ENCODE measurements around the gene IRF4. TPM values are rescaled to one million over a fixed set of nuclear protein-coding genes. Genes with fewer than 3 reads are reported as not detected.

IRF4 gene
- total and polyA plus RNA-seq, 10 donors, result 8.7 to 91.3 (median 46.3) TPM

GRCh38 chr6:421211-421610 is 29.7 kb downstream of the IRF4 start:
- Histone ChIP-seq H3K9me3 (peaks cover 0 to 22% (median 18%) of the 10 kb centered on the region in 8 donors), H3K36me3 (no peaks in the 10 kb centered on the region), H3K4me3 (no peak overlapping the region), H3K27ac (no peak overlapping the region), H3K4me1 (no peaks in the 10 kb centered on the region), H3K27me3 (replicated peaks in 1 of 7) (no peaks in the 10 kb centered on the region)
- no peak for DNase-seq
- no peak for TF ChIP-seq POLR2AphosphoS5 (IDR thresholded peaks at IDR 0.05)
- TF ChIP-seq, protein P1, sequence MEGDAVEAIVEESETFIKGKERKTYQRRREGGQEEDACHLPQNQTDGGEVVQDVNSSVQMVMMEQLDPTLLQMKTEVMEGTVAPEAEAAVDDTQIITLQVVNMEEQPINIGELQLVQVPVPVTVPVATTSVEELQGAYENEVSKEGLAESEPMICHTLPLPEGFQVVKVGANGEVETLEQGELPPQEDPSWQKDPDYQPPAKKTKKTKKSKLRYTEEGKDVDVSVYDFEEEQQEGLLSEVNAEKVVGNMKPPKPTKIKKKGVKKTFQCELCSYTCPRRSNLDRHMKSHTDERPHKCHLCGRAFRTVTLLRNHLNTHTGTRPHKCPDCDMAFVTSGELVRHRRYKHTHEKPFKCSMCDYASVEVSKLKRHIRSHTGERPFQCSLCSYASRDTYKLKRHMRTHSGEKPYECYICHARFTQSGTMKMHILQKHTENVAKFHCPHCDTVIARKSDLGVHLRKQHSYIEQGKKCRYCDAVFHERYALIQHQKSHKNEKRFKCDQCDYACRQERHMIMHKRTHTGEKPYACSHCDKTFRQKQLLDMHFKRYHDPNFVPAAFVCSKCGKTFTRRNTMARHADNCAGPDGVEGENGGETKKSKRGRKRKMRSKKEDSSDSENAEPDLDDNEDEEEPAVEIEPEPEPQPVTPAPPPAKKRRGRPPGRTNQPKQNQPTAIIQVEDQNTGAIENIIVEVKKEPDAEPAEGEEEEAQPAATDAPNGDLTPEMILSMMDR (IDR thresholded peaks at IDR 0.05 in 8 of 11, conservative IDR thresholded peaks at IDR 0.05 in 3 of 11), result no peak
- TF ChIP-seq POLR2A (IDR thresholded peaks at IDR 0.05), result no peak
- intact Hi-C loops (cut with DNase I; ENCODE audit: low total_unique reads), result no loop called here
- WGBS, 5 donors, result 89 to 97% (median 93%) methylated on average over 7 of the region's 7 CpGs

DNA sequence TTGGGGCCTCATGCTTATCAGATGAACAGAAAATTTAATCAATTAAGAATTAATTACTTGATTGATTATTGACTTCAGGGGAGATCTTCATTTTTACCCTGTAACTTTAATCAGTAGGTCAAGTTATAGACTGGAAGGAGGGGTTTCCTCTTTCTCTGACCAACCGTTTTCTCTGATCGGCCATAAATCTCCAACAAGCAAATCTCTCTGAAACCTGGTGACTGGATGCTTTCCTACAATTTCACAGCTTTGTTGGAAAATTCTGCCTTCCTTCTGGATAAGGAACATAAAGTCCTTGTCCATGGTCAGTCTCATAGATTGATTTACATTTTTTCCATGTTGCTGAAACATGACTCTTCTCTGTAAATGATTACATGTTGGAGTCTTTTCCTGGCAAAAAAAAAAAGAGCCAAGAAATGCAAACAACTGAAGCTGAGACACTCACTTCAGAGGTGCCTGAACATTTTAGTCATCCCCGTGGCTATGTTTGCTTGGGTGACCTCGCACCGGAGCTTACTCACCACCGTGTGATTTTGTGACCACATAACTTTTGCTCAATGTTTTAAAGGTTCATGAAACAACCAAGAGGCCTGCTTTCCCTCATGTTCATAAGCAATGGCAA is 31.0 kb downstream of the IRF4 start:
- intact Hi-C loops (cut with DNase I; ENCODE audit: low total_unique reads), result no loop called here

DNA sequence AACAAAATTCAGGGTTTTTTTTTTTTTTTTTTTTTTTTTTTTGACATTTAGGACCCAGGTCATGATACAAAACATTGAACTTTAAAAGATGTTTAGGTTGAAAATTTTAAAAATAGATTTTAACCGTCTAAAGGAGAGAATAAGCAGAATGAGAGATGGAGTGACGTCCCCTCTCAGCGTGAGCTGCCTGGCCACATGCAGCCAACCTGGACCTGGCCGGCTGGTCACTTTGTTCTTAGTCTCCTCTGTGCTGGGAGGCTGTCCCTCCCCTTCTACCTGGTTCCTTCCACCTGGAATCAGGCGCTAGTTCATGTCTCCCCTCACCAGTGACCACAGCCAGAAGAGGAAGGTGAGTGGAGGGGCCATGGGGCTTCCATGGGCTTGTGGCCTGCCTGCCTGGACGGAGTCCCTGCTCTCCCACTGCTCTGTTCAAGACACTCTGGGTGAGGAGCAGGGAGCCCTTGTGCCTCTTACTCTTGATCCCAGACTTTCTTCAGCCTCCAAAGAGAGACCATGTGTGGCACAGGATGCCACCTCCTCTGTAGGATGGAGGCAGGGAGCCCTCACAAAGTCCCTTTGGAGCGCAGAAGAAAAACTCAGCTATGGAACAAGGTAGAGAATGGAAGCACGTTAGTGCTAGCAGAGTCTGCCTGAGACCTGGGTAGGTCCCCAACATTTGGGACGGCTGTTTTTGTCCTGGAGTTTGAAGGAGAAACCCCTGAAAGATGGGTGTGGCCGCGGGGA is 31.7 kb downstream of the IRF4 start:
- no peak overlapping the region for H3K27ac ChIP-seq
- WGBS, 5 donors, result 86 to 96% (median 94%) methylated on average over 11 of the region's 11 CpGs

More for the DNA sequence above, 31.0 kb downstream of the IRF4 start:
- peaks cover 0 to 13% (median 10%) of the 10 kb centered on the region in 8 donors for H3K9me3 ChIP-seq
- H3K4me1 ChIP-seq, result no peaks in the 10 kb centered on the region
- WGBS, 5 donors, result 50 to 66% (median 58%) methylated on average over 6 of the region's 6 CpGs
- TF ChIP-seq POLR2AphosphoS5 (IDR thresholded peaks at IDR 0.05) (no peak), POLR2A (IDR thresholded peaks at IDR 0.05) (no peak)
- TF ChIP-seq, protein P1 (IDR thresholded peaks at IDR 0.05 in 8 of 11, conservative IDR thresholded peaks at IDR 0.05 in 3 of 11), result no peak
- no peak overlapping the region for H3K4me3 ChIP-seq
- H3K36me3 ChIP-seq, result no peaks in the 10 kb centered on the region
- H3K27me3 ChIP-seq (replicated peaks in 1 of 7), result peaks cover 0 to 4% (median 0%) of the 10 kb centered on the region in 7 donors
- H3K27ac ChIP-seq, result no peak overlapping the region
- no peak for DNase-seq

More for the DNA sequence above, 31.7 kb downstream of the IRF4 start:
- H3K4me1 ChIP-seq, result peaks cover 0 to under 1% (median 0%) of the 10 kb centered on the region in 6 donors
- H3K4me3 ChIP-seq, result no peak overlapping the region
- peaks cover 0 to 4% (median 0%) of the 10 kb centered on the region in 7 donors for H3K27me3 ChIP-seq (replicated peaks in 1 of 7)
- TF ChIP-seq, protein P1 (IDR thresholded peaks at IDR 0.05 in 8 of 11, conservative IDR thresholded peaks at IDR 0.05 in 3 of 11), result no peak
- TF ChIP-seq POLR2AphosphoS5 (IDR thresholded peaks at IDR 0.05) (no peak), POLR2A (IDR thresholded peaks at IDR 0.05) (no peak)
- peaks cover 0 to 13% (median 10%) of the 10 kb centered on the region in 8 donors for H3K9me3 ChIP-seq
- intact Hi-C loops (cut with DNase I; ENCODE audit: low total_unique reads), result no loop called here
- no peak for DNase-seq
- no peaks in the 10 kb centered on the region for H3K36me3 ChIP-seq
